ENCODE results near the gene GNAS. TPM values are rescaled to one million over a fixed set of nuclear protein-coding genes. Genes with fewer than 3 reads are reported as not detected.
"Not testable (repeated sequence)": the region's sequence is repeated elsewhere in the genome, so short reads cannot be mapped to it uniquely, and the experiment has no call there.

The GNAS gene
- total RNA-seq, 2 experiments from 2014 or later, result 1,022 to 1,326 TPM

DNA sequence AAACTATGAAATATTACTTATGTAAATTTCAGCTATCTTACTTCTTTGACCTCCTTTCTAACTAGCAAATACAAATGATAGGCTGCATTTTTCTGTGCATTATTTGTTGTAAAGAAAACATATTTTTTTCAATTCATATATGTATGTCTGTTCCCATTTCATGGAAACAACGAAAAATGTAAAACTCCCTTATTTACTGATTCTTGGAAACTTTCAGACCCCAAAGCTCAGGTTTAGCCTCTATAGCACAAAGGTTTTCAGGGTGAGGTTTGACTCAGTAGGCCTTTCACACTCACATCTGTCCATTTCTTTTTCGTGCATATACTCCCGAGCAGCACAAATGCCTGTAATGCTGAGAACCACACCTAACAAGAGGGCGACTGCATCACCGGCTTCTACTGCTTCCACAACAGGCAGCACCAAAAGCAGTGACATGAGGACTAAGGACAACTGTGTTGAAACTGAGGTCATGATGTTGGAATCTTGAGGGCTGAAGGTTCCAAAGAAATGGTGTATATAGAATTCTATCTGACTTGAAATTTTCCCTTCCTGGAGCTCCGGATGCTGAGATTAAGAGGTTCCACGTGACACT, 95.4 kb downstream of the GNAS start:
- H3K27me3 Mint-ChIP-seq, result peaks cover 11% of the 10 kb centered on the region
- H3K9me3 Mint-ChIP-seq; H3K27ac Mint-ChIP-seq; CTCF ChIA-PET; H3K4me1 Mint-ChIP-seq; H3K36me3 Mint-ChIP-seq (ENCODE audit: low read depth); POLR2A ChIA-PET; H3K4me3 Mint-ChIP-seq; DNase-seq: not testable (repeated sequence)

GRCh38 chr20:58950603-58951002, 98.1 kb downstream of the GNAS start:
- Mint-ChIP-seq H3K9me3 (peaks cover 2% of the 10 kb centered on the region), H3K4me3 (no peak overlapping the region), H3K27ac (no peak overlapping the region), H3K4me1 (no peaks in the 10 kb centered on the region), H3K36me3 (ENCODE audit: low read depth) (no peaks in the 10 kb centered on the region), H3K27me3 (peaks cover 16% of the 10 kb centered on the region)
- POLR2A ChIA-PET, result no interaction called here
- CTCF ChIA-PET, result no interaction called here
- no peak for DNase-seq

- POLR2A ChIA-PET, result no interaction called here
- no peak for DNase-seq
- Mint-ChIP-seq H3K4me1 (no peaks in the 10 kb centered on the region), H3K4me3 (no peak overlapping the region), H3K27me3 (peaks cover 16% of the 10 kb centered on the region), H3K27ac (no peak overlapping the region), H3K9me3 (peaks cover 2% of the 10 kb centered on the region), H3K36me3 (ENCODE audit: low read depth) (no peaks in the 10 kb centered on the region)
- CTCF ChIA-PET, result no interaction called here
Measured at GRCh38 chr20:58953050-58953449, 100.5 kb downstream of the GNAS start.

DNA sequence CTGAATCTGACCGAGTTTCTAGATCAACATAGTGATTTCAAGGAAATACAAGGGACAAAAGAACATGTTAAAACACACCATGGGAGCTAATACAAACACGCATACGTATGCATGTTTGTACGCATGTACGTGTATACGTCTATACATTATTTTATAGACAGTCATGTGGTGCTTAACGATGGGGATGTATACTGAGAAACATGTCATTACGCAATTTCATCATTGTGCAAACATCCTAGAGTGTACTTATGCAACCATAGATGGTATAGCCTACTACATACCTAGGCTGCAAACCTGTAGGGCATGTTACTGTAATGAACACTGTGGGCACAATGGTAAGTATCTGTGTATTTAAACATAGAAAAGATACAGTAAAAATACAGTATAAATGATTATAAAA, 103.6 kb downstream of the GNAS start:
- DNase-seq, result no peak
- CTCF ChIA-PET, result interaction anchor here (0.7 kb wide), 1 partner anchor 11 kb away, joined by 3 read pairs; no protein-coding TSS in a partner anchor
- Mint-ChIP-seq H3K9me3 (peaks cover 2% of the 10 kb centered on the region), H3K27me3 (peaks cover 20% of the 10 kb centered on the region), H3K4me1 (no peaks in the 10 kb centered on the region), H3K4me3 (no peak overlapping the region), H3K27ac (no peak overlapping the region), H3K36me3 (ENCODE audit: low read depth) (no peaks in the 10 kb centered on the region)
- POLR2A ChIA-PET, result no interaction called here

DNA sequence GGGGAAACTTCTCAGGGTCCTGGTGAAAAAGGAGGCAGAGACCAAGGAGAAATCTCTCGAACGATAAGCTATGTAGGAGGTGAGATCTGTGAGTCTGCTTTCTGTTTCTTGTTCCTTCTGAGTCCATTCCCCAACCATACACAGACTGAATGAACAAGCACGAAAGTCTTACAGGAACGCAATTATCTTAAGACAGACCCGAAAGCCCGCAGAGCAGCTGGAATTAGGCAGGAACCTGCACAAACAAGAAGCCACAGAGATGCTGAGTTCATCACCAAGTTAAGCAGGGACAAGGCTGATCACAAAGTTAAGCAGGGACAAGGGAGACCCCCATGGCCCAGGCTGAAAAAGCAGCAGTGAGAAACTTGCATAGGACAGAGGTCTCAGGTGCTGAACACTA, 107.1 kb downstream of the GNAS start:
- Mint-ChIP-seq H3K4me3 (no peak overlapping the region), H3K4me1 (no peaks in the 10 kb centered on the region), H3K9me3 (peaks cover under 1% of the 10 kb centered on the region), H3K27ac (no peak overlapping the region), H3K27me3 (peaks cover 28% of the 10 kb centered on the region), H3K36me3 (ENCODE audit: low read depth) (no peaks in the 10 kb centered on the region)
- DNase-seq, result no peak
- POLR2A ChIA-PET, result no interaction called here
- CTCF ChIA-PET, result interaction anchor here (0.9 kb wide), 1 partner anchor 20 kb away, joined by 3 read pairs; no protein-coding TSS in a partner anchor

Small RNA genes lying within 50 kb of the gene (microRNA-seq; reads per million reads assigned to microRNA genes)
- not detected for gene MIR298 (ENCODE audit: borderline microRNAs expressed, borderline replicate concordance)

Other genes starting within 250 kb of the GNAS start
- gene STX16, start 201.4 kb upstream of the GNAS start, total RNA-seq, result 100 to 1,000 TPM; 163 to 173 TPM
- gene NPEPL1, start 159.9 kb upstream of the GNAS start, total RNA-seq, result 10 to 100 TPM; 28.7 to 30.7 TPM
- 1 to 10 TPM in 1 of 2 experiments, under 1 TPM in 1; 0.96 to 1.5 TPM for gene GNAS-AS1, start 1.8 kb upstream of the GNAS start, total RNA-seq
- 10 to 100 TPM; 90.1 to 98.2 TPM for gene NELFCD, start 128.5 kb downstream of the GNAS start, total RNA-seq
- 10 to 100 TPM; 48.2 to 53.3 TPM for gene CTSZ, start 154.5 kb downstream of the GNAS start, total RNA-seq
- gene TUBB1, start 166.7 kb downstream of the GNAS start, total RNA-seq, result not detected
- gene ATP5F1E, start 179.6 kb downstream of the GNAS start, total RNA-seq, result 100 to 1,000 TPM in 1 of 2 experiments, 10 to 100 TPM in 1; 98.1 to 101 TPM
- 10 to 100 TPM; 66.4 to 82.5 TPM for gene PRELID3B, start 190.1 kb downstream of the GNAS start, total RNA-seq